GM18907 (cell line): ENCODE data around the gene KPNB1.

Experiments
- ATAC-seq: cut with Tn5 transposase; IDR thresholded peaks from one replicate; pipeline ENCODE4 v1.9.1; 2021; ENCODE audit warnings: mild to moderate bottlenecking, moderate library complexity; ENCODE audit not compliant: unreplicated experiment

The KPNB1 gene

GRCh38 chr17:47726796-47727703 is 77.3 kb downstream of the KPNB1 start:
- no peak for ATAC-seq

GRCh38 chr17:47727704-47728036 is 78.0 kb downstream of the KPNB1 start:
- no peak for ATAC-seq

- no peak for ATAC-seq
These were observed 78.6 kb downstream of the KPNB1 start for GRCh38 chr17:47728214-47728877.

GRCh38 chr17:47729476-47729875 is 79.8 kb downstream of the KPNB1 start:
- no peak for ATAC-seq

GRCh38 chr17:47730681-47731080 is 81.0 kb downstream of the KPNB1 start:
- ATAC-seq, result no peak

GRCh38 chr17:47731396-47731795 is 81.7 kb downstream of the KPNB1 start:
- ATAC-seq, result no peak

- no peak for ATAC-seq
These were observed 82.8 kb downstream of the KPNB1 start for GRCh38 chr17:47732399-47733046.

GRCh38 chr17:47733047-47733673 is 83.4 kb downstream of the KPNB1 start, which contains the start of gene TBX21:
TBX21 (plus strand) TSS chr17:47733236; CDS start chr17:47733455, 219 bp downstream.
- ATAC-seq, result peak; percentile 56

- peak; percentile 13 for ATAC-seq
These were observed 84.1 kb downstream of the KPNB1 start for GRCh38 chr17:47733674-47734410.

GRCh38 chr17:47735139-47735464 is 85.4 kb downstream of the KPNB1 start:
- ATAC-seq, result no peak
